NB4 (cell line): ENCODE measurements around the gene JAKMIP1.

Experiments used
- DNase-seq: peaks from one replicate; pipeline ENCODE4 v3.0.0; 2010; ENCODE audit warnings: low read depth
- H3K4me3 ChIP-seq: one replicate; pipeline ENCODE4 v1.5.1; 2011; ENCODE audit warnings: mild to moderate bottlenecking, low read depth, low read length, moderate library complexity
- MYC ChIP-seq: IDR thresholded peaks from 2 replicates; pipeline ENCODE4 v1.6.1; 2011; ENCODE audit warnings: low read depth, low read length
- POLR2A ChIP-seq: IDR thresholded peaks from 2 replicates; pipeline ENCODE4 v1.6.1; 2011; ENCODE audit warnings: mild to moderate bottlenecking; ENCODE audit not compliant: insufficient read length; ENCODE audit errors: extremely low read depth
- TF ChIP-seq, protein P1 (sequence below): IDR thresholded peaks from one replicate; pipeline ENCODE4 v1.5.1; 2012; ENCODE audit warnings: low read depth, low read length
- TF ChIP-seq, protein P2 (sequence below): IDR thresholded peaks from 2 replicates; pipeline ENCODE4 v1.6.1; 2011; ENCODE audit warnings: low read depth, low read length

The JAKMIP1 gene

DNA sequence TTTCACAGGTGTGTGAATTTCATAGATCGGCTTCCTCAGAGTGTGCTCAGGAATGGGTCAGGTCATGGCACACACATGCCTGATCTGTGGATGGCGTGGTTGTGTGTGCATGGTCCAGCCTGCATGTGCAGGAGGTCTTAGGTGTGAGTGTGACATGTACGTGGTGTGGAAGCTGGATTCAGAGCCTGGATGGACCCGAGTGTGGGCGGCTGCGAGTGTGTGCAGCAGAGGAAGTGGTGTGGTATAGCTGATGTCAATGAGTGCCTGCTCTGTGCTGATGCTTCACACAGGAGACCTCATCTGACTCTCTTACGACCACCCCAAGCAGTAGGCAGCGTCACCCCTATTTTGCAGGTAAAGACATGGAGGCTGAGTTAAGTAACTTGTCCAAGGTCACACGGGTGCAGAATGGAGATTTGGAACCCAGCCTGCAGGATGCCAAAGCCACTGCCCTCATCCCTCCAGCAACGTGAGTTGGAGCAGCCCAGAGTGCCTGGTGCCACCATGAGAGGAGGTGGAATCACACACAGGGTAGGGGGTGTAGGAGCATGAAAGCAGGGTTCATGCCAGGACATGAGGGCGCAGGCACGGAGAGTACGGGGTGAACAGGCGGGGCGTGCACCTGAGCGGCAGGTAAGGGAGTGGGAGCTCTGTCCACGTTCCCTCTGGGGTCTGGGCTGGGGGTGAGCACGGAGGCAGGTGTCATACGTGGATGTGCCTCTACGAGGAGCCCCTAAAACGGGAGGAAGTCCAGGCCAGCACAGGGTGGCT lies 157.9 kb downstream of the JAKMIP1 start:
- no peak for DNase-seq
- TF ChIP-seq, protein P1, sequence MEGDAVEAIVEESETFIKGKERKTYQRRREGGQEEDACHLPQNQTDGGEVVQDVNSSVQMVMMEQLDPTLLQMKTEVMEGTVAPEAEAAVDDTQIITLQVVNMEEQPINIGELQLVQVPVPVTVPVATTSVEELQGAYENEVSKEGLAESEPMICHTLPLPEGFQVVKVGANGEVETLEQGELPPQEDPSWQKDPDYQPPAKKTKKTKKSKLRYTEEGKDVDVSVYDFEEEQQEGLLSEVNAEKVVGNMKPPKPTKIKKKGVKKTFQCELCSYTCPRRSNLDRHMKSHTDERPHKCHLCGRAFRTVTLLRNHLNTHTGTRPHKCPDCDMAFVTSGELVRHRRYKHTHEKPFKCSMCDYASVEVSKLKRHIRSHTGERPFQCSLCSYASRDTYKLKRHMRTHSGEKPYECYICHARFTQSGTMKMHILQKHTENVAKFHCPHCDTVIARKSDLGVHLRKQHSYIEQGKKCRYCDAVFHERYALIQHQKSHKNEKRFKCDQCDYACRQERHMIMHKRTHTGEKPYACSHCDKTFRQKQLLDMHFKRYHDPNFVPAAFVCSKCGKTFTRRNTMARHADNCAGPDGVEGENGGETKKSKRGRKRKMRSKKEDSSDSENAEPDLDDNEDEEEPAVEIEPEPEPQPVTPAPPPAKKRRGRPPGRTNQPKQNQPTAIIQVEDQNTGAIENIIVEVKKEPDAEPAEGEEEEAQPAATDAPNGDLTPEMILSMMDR, result no peak
- TF ChIP-seq, protein P2, sequence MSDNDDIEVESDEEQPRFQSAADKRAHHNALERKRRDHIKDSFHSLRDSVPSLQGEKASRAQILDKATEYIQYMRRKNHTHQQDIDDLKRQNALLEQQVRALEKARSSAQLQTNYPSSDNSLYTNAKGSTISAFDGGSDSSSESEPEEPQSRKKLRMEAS, result no peak
- TF ChIP-seq POLR2A (no peak), MYC (no peak)

DNA sequence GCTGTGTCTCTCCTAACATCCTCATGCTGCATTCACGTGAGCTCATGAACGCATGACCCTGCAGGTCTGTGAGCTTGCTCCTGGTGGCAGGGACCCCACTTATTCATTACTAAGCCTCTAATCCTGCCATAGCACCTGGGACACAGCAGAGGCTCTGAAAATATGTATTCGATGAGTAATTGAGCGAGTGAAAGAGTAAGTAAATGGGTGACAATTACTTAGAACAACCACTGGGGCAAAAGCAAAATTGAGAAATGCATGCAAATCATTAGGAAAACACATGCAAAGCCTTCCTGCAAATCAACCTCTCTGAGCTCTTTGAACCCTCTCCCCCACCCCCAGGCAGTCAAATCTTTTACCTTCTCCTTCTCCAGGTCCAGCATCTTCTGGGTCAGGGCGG lies 158.5 kb downstream of the JAKMIP1 start:
- H3K4me3 ChIP-seq, result no peak overlapping the region
- no peak for TF ChIP-seq POLR2A
- TF ChIP-seq, protein P2, result no peak
- TF ChIP-seq, protein P1, result no peak
- no peak for TF ChIP-seq MYC
- no peak for DNase-seq

More for the DNA sequence above, 157.9 kb downstream of the JAKMIP1 start:
- H3K4me3 ChIP-seq, result no peak overlapping the region

DNA sequence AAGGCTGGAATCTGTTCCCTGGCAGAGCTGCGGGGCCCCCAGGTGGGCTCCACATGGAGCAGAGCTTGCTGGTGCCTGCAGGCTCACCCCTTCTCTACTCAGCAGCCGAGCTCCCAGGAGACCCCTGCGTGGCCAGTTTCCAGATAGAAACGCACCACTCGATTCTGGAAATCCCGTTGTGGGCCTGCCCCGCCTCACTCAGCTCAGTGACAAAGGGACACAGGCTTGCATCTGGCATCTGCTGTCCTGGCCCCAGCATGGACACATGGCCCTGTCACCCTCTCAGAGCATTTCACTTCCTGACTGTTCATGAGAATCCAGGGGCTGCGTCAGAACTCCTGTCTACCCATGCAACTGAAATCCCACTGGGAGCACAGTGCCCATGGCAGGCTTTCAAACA lies 161.6 kb downstream of the JAKMIP1 start:
- no peak overlapping the region for H3K4me3 ChIP-seq
- no peak for DNase-seq
- TF ChIP-seq, protein P2, result no peak
- TF ChIP-seq POLR2A, result no peak
- TF ChIP-seq, protein P1, result no peak
- TF ChIP-seq MYC, result no peak

DNA sequence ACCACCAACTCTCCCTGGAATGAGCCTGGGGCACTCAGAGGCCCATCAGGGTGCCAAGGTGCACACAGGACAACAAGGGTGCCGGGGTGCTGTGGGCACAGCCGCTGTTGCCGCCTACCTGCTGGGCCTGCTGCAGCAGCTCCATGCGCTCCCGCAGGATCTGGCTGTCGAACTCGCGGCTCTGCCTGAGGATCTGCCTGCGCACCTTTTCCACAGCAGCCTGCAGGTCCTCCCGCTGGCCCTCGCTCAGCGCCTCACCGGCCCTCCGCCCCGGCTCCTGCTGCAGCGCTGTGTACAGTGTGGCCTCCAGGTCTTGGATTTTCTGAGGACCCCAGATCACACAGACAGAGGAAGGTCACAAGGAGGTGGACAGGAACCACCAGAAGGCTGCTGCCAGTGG lies 164.6 kb downstream of the JAKMIP1 start:
- TF ChIP-seq MYC, result no peak
- no peak for DNase-seq
- H3K4me3 ChIP-seq, result no peak overlapping the region

DNA sequence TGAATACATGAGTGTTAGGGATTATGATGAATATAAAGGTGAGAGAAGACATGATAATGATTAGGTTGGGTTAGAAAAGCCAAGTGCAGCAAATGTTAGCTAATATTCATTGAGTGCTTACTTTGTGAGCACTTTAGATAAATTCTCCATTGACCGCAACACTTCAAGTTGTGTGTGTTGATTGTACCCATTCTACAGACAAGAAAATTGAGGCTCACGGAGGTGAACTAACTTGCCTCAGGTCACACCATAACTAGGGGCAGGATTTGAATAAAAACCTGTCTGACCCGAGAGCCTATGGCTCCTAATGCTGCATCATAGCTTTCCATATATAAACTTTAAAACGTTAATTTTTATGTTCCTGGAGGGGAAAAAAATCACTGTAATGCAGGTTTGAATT lies 167.0 kb downstream of the JAKMIP1 start:
- DNase-seq, result no peak
- no peak overlapping the region for H3K4me3 ChIP-seq
- TF ChIP-seq, protein P1, result no peak
- TF ChIP-seq POLR2A (no peak), MYC (no peak)
- TF ChIP-seq, protein P2, result no peak

DNA sequence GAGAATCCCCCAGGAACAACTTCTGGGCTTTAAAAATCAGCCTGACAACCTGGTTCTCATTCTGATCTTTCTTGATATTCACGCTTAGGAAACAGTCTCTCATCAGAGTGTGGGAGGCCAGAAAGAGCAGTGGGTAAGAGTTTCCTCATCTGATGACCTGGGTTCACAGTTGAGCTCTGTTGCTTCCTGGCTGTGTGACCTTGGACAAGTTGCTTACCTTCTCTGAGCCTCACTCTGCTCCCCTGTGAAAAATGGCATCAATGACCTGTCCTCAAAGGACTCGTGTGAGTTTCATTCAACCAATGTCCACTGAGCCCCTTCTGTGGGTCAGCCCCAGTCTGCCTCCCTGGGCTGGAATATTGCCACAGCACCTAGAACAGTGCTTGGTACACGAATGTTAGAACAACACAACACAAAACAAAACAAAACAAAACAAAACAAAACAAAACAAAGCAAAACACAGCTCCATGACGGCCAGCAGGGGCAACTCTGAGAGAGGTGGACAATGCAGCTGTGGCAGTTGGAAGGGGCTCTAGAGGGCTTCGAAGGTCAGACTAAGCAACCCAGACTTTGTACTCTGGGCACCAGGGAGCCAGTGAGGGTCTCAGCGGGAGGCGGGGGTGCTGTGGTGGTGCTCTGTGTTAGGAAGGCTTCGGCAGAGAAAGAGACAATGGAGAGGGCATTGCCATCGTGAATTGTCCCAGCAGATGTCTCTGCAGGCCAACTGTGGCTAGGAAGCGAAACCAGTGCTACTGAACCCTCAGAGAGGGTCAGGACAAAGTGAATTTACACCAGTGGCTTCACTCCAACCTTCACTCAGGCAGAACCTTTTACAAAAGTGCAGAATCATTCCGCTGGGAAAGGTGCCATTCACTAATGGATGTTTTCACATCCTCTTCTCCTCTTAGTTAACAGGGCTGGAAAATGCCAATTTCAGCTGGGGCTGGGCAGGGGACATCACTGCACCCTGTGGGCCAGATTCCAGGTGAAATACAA lies 167.8 kb downstream of the JAKMIP1 start:
- no peak overlapping the region for H3K4me3 ChIP-seq
- DNase-seq, result no peak
- TF ChIP-seq MYC (no peak), POLR2A (no peak)
- TF ChIP-seq, protein P1, result no peak
- TF ChIP-seq, protein P2, result no peak
